Measurements from ENCODE around the gene MYT1. TPM values are rescaled to one million over a fixed set of nuclear protein-coding genes. Genes with fewer than 3 reads are reported as not detected.

The MYT1 gene
- total RNA-seq, 1 donor from 2014 or later = not detected

DNA sequence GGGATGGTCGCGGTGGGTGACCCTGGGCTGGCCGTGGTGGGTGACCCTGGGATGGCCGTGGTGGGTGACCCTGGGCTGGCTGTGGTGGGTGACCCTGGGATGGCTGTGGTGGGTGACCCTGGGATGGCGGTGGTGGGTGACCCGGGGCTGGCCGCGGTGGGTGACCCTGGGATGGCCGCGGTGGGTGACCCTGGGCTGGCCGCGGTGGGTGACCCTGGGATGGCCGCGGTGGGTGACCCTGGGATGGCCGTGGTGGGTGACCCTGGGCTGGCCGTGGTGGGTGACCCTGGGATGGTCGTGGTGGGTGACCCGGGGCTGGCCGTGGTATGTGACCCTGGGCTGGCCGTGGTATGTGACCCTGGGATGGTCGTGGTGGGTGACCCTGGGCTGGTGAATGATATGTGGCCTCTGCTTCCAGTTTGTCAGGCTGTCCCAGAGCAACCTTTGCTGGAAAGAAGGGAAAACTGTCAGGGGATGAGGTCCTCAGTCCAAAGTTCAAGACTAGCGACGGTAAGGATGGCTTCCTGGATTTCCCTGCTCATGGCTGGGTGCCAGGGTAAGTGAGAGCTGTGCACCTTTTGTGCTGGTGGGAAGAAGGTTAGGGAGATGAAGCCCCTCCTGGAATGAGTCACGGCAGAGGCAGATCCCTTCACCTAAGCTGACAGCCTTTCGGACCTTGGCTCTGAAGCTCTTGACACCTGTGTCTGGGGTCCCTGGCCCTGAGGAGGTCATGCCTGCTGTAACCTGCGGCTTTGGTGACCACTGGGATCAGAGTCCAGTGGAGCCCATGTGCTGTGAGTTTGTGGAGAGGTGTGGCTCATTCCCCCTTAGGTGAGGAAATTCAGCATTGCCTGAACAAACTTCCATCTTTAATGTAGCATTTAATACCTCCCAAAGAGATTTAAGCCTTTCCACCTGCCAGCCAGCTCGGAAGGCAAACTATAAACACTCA is 72.2 kb downstream of the MYT1 start:
- no peaks in the 10 kb centered on the region for H3K36me3 ChIP-seq (ENCODE audit: control insufficient read depth, insufficient read depth, low read length)
- TF ChIP-seq, protein P1, sequence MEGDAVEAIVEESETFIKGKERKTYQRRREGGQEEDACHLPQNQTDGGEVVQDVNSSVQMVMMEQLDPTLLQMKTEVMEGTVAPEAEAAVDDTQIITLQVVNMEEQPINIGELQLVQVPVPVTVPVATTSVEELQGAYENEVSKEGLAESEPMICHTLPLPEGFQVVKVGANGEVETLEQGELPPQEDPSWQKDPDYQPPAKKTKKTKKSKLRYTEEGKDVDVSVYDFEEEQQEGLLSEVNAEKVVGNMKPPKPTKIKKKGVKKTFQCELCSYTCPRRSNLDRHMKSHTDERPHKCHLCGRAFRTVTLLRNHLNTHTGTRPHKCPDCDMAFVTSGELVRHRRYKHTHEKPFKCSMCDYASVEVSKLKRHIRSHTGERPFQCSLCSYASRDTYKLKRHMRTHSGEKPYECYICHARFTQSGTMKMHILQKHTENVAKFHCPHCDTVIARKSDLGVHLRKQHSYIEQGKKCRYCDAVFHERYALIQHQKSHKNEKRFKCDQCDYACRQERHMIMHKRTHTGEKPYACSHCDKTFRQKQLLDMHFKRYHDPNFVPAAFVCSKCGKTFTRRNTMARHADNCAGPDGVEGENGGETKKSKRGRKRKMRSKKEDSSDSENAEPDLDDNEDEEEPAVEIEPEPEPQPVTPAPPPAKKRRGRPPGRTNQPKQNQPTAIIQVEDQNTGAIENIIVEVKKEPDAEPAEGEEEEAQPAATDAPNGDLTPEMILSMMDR (IDR thresholded peaks at IDR 0.05; ENCODE audit: insufficient read depth, low read length, poor library complexity, severe bottlenecking) = no peak

DNA sequence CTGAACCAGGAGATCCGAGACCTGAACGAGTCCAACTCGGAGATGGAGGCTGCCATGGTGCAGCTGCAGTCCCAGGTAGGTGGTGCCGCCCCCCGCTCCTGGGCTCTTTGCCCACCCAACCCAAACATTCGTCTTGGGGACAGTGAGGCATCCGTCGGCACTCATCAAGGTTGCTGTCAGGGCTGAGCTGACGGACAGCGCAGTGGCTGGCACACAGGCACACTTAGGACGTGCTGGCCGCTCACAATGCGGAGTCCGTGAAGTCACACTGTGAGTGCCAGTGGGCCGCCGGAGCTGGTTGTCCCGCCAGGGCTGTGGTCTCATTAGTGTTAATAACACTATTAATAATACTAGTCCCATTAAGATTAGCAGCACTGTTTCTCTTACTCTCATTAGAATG is 73.1 kb downstream of the MYT1 start:
- DNase-seq (ENCODE audit: low read depth) = no peak
- TF ChIP-seq, protein P1 (IDR thresholded peaks at IDR 0.05; ENCODE audit: insufficient read depth, low read length, poor library complexity, severe bottlenecking) = no peak
- H3K27me3 ChIP-seq (ENCODE audit: control insufficient read depth, insufficient read depth, low read length) = no peaks in the 10 kb centered on the region
- no peak overlapping the region for H3K4me3 ChIP-seq (ENCODE audit: low read depth, low read length)
- H3K36me3 ChIP-seq (ENCODE audit: control insufficient read depth, insufficient read depth, low read length) = no peaks in the 10 kb centered on the region

More for the DNA sequence above, 72.2 kb downstream of the MYT1 start:
- no peak for DNase-seq (ENCODE audit: low read depth)
- no peak overlapping the region for H3K4me3 ChIP-seq (ENCODE audit: low read depth, low read length)
- H3K27me3 ChIP-seq (ENCODE audit: control insufficient read depth, insufficient read depth, low read length) = peaks cover 6% of the 10 kb centered on the region

DNA sequence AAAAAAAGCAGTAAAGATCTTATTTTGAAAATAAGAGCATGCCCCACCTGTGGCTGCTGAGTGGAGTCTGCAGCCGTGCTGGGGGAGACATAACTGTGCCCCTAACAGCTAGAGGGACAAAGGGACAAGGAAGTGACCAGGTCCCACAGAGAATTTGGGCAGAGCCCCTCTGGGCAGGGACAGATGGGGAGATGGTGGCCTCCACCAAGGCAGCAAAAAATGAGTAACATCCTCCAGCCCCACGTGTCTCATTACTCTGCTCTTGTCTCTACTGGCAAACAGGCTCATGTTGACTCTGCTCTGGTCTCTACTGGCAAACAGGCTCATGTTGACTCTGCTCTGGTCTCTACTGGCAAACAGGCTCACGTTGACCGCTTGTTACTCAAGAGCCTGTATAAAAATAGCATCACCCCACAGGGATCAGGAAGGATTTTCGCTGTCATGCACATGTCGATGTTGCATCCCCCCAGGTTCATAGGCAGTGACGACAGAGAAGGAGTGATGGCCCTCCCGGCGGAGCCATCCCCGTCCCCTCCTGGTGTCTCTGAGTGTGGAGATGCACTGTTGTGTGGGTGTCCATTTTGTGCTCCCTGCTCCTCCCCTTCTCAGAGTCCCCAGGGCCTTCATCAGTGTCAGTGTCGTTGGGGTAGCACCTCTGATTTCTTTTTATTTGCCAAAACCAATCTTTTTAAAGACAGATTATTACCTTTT is 74.0 kb downstream of the MYT1 start:
- TF ChIP-seq, protein P1 (IDR thresholded peaks at IDR 0.05; ENCODE audit: insufficient read depth, low read length, poor library complexity, severe bottlenecking) = no peak

DNA sequence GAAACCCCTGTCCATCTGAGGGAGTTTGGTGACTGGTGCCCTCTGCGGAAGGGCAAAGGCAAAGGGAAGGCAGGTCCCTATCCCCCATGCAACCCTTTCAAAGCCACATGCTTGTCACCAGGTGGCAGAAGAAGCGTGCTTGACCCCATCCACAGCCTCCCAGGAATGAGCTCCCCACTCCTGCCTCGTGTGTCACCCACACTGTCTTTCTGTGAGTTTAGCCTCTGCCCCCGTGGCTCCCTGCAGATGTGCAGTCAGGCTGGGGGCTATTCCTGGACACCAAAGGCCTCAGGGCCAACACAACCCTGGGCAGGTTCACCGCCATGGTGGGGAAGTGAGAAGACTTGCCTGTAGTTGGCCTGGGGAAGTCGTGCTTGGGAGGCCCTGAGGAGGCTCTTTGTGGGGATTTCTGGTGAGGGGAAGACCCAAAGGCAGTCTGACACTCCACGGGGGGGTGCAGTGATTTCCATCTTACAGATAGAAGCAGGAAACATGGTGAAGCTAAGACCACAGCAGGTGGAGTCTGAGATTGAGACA is 74.7 kb downstream of the MYT1 start:
- Histone ChIP-seq H3K36me3 (ENCODE audit: control insufficient read depth, insufficient read depth, low read length) (no peaks in the 10 kb centered on the region), H3K27me3 (ENCODE audit: control insufficient read depth, insufficient read depth, low read length) (peaks cover 6% of the 10 kb centered on the region), H3K4me3 (ENCODE audit: low read depth, low read length) (no peak overlapping the region)
- TF ChIP-seq, protein P1 (IDR thresholded peaks at IDR 0.05; ENCODE audit: insufficient read depth, low read length, poor library complexity, severe bottlenecking) = no peak
- DNase-seq (ENCODE audit: low read depth) = no peak

More for the DNA sequence above, 74.0 kb downstream of the MYT1 start:
- Histone ChIP-seq H3K4me3 (ENCODE audit: low read depth, low read length) (no peak overlapping the region), H3K27me3 (ENCODE audit: control insufficient read depth, insufficient read depth, low read length) (peaks cover 3% of the 10 kb centered on the region), H3K36me3 (ENCODE audit: control insufficient read depth, insufficient read depth, low read length) (no peaks in the 10 kb centered on the region)
- DNase-seq (ENCODE audit: low read depth) = no peak

DNA sequence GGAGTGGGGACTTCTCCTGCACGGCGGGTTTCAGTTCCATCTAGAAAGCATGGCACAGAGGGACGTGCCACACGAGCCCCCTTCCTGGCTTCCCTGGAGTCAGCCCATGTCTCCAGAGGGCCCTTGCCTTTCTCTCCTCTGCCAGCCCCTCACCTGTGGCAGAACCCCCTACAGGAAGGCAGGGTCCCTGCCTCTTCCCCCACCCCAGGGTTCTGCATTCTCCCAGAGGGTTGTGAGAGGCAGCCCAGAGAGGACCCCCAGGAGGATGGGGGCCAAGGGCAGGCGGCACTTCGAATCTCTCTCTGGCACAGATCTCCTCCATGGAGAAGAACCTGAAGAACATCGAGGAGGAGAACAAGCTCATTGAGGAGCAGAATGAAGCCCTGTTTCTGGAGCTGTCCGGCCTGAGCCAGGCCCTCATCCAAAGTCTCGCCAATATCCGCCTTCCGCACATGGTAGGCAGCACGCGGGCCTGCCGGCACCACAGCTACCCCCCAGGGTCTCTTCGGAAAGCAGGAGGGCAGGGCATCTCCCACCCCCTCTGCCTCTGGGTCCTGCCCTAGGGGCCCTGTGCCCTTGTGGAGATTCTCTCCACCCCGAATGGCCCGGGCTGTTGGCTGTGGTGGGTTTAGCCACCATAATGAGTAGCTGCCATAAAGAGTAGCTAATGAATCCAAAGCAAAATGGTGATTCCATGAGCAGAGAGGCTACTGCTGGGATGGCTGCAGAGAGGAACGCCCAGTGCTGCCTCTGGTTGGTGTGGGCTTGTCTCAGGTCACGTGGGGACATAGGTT is 75.4 kb downstream of the MYT1 start:
- no peak for DNase-seq (ENCODE audit: low read depth)
- no peak overlapping the region for H3K4me3 ChIP-seq (ENCODE audit: low read depth, low read length)
- peaks cover 10% of the 10 kb centered on the region for H3K27me3 ChIP-seq (ENCODE audit: control insufficient read depth, insufficient read depth, low read length)
- TF ChIP-seq, protein P1 (IDR thresholded peaks at IDR 0.05; ENCODE audit: insufficient read depth, low read length, poor library complexity, severe bottlenecking) = no peak
- H3K36me3 ChIP-seq (ENCODE audit: control insufficient read depth, insufficient read depth, low read length) = no peaks in the 10 kb centered on the region
